ENCODE results near the gene ANKLE2.

GRCh38 chr12:132717531-132718387 is 43.9 kb downstream of the ANKLE2 start:
- TF ChIP-seq JUNB (IDR thresholded peaks at IDR 0.05) (no peak), SMC3 (IDR thresholded peaks at IDR 0.05; ENCODE audit: borderline replicate concordance, low read length) (no peak), SP1 (IDR thresholded peaks at IDR 0.05; ENCODE audit: low read depth, low read length) (no peak), MTA2 (IDR thresholded peaks at IDR 0.05; ENCODE audit: low read depth) (no peak), PKNOX1 (IDR thresholded peaks at IDR 0.05) (no peak), POLR2AphosphoS5 (IDR thresholded peaks at IDR 0.05; ENCODE audit: low read length) (no peak), STAT3 (IDR thresholded peaks at IDR 0.05; ENCODE audit: low read depth, low read length) (no peak), STAT1 (conservative IDR thresholded peaks at IDR 0.05) (no peak), JUND (IDR thresholded peaks at IDR 0.05; ENCODE audit: low read depth, low read length) (no peak)
- TF ChIP-seq, protein P1, sequence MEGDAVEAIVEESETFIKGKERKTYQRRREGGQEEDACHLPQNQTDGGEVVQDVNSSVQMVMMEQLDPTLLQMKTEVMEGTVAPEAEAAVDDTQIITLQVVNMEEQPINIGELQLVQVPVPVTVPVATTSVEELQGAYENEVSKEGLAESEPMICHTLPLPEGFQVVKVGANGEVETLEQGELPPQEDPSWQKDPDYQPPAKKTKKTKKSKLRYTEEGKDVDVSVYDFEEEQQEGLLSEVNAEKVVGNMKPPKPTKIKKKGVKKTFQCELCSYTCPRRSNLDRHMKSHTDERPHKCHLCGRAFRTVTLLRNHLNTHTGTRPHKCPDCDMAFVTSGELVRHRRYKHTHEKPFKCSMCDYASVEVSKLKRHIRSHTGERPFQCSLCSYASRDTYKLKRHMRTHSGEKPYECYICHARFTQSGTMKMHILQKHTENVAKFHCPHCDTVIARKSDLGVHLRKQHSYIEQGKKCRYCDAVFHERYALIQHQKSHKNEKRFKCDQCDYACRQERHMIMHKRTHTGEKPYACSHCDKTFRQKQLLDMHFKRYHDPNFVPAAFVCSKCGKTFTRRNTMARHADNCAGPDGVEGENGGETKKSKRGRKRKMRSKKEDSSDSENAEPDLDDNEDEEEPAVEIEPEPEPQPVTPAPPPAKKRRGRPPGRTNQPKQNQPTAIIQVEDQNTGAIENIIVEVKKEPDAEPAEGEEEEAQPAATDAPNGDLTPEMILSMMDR (IDR thresholded peaks at IDR 0.05 in 2 of 3, conservative IDR thresholded peaks at IDR 0.05 in 1 of 3; ENCODE audit: control insufficient read depth in 2 of 3, extremely low read depth in 1 of 3, insufficient read depth in 1 of 3, low read depth in 3 of 3, low read length in 3 of 3) = no peak
- TF ChIP-seq, protein P2, sequence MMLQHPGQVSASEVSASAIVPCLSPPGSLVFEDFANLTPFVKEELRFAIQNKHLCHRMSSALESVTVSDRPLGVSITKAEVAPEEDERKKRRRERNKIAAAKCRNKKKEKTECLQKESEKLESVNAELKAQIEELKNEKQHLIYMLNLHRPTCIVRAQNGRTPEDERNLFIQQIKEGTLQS (IDR thresholded peaks at IDR 0.05; ENCODE audit: borderline replicate concordance, extremely low read depth, low read depth, low read length) = no peak
